ENCODE data around the gene HIC1.

The HIC1 gene

DNA sequence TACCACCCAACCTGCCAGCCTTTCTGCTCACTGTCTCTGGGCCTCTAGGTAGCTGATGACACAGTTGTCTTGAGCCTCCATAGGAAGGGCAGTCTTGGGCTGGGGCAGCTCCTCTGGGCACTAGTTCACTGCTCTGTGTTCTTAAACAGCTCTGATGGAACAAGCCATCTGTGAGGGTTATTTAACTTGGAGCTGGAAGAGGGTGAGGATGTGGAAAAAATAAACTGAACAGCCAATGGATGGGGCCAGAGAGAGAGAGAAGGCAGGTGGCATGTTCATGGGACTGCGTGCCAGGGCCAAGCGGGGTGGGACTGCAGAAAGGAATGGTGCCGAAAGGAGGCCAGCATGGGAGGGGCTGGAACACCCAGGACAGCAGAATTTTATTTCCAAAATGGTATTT, 52.6 kb downstream of the HIC1 start (continued):
- TF ChIP-seq, protein P1, sequence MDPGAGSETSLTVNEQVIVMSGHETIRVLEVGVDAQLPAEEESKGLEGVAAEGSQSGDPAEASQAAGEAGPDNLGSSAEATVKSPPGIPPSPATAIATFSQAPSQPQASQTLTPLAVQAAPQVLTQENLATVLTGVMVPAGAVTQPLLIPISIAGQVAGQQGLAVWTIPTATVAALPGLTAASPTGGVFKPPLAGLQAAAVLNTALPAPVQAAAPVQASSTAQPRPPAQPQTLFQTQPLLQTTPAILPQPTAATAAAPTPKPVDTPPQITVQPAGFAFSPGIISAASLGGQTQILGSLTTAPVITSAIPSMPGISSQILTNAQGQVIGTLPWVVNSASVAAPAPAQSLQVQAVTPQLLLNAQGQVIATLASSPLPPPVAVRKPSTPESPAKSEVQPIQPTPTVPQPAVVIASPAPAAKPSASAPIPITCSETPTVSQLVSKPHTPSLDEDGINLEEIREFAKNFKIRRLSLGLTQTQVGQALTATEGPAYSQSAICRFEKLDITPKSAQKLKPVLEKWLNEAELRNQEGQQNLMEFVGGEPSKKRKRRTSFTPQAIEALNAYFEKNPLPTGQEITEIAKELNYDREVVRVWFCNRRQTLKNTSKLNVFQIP (CRISPR knock-in tag; IDR thresholded peaks at IDR 0.05; ENCODE audit: borderline replicate concordance, low read depth): no peak
- no peak for TF ChIP-seq TCF4 (CRISPR knock-in tag; IDR thresholded peaks at IDR 0.05; ENCODE audit: borderline replicate concordance)
- TF ChIP-seq ZFP30 (CRISPR knock-in tag; IDR thresholded peaks at IDR 0.05): no peak
- TF ChIP-seq BACH2 (CRISPR knock-in tag; IDR thresholded peaks at IDR 0.05; ENCODE audit: borderline replicate concordance): no peak
- no peak for TF ChIP-seq ZNF565 (CRISPR knock-in tag; conservative IDR thresholded peaks at IDR 0.05; ENCODE audit: low read depth)
- no peak for TF ChIP-seq CSDC2 (CRISPR knock-in tag; IDR thresholded peaks at IDR 0.05)
- no peak for TF ChIP-seq ZNF70 (CRISPR knock-in tag; IDR thresholded peaks at IDR 0.05)
- no peak for TF ChIP-seq PPARA (CRISPR knock-in tag; IDR thresholded peaks at IDR 0.05; ENCODE audit: borderline replicate concordance)

DNA sequence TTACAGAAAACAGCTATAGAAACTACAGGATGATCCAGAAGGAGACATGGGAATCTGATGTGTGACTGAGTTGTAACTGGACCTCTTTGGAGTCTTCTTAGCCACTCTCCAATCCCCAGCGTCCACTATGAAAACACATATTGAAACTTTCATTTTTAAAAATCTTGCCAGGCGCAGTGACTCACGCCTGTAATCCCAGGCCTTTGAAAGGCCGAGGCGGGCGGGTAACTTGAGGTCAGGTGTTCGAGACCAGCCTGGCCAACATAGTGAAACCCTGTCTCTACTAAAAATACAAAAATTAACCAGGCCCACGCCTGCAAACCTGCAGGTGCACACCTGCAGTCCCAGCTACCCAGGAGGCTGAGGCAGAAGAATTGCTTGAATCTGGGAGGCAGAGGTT, 53.3 kb downstream of the HIC1 start:
- TF ChIP-seq, protein P2, sequence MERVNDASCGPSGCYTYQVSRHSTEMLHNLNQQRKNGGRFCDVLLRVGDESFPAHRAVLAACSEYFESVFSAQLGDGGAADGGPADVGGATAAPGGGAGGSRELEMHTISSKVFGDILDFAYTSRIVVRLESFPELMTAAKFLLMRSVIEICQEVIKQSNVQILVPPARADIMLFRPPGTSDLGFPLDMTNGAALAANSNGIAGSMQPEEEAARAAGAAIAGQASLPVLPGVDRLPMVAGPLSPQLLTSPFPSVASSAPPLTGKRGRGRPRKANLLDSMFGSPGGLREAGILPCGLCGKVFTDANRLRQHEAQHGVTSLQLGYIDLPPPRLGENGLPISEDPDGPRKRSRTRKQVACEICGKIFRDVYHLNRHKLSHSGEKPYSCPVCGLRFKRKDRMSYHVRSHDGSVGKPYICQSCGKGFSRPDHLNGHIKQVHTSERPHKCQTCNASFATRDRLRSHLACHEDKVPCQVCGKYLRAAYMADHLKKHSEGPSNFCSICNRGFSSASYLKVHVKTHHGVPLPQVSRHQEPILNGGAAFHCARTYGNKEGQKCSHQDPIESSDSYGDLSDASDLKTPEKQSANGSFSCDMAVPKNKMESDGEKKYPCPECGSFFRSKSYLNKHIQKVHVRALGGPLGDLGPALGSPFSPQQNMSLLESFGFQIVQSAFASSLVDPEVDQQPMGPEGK (CRISPR knock-in tag; IDR thresholded peaks at IDR 0.05; ENCODE audit: borderline replicate concordance): no peak
- TF ChIP-seq SNAI2 (CRISPR knock-in tag; IDR thresholded peaks at IDR 0.05): no peak
- TF ChIP-seq TCF4 (CRISPR knock-in tag; IDR thresholded peaks at IDR 0.05; ENCODE audit: borderline replicate concordance): no peak
- TF ChIP-seq ZNF565 (CRISPR knock-in tag; conservative IDR thresholded peaks at IDR 0.05; ENCODE audit: low read depth): no peak
- no peak for TF ChIP-seq PPARA (CRISPR knock-in tag; IDR thresholded peaks at IDR 0.05; ENCODE audit: borderline replicate concordance)
- TF ChIP-seq ISL1 (CRISPR knock-in tag; IDR thresholded peaks at IDR 0.05): no peak
- TF ChIP-seq ARNTL (CRISPR knock-in tag; IDR thresholded peaks at IDR 0.05; ENCODE audit: borderline replicate concordance, low read depth): no peak
- TF ChIP-seq CSDC2 (CRISPR knock-in tag; IDR thresholded peaks at IDR 0.05): no peak
- no peak for TF ChIP-seq BACH2 (CRISPR knock-in tag; IDR thresholded peaks at IDR 0.05; ENCODE audit: borderline replicate concordance)
- TF ChIP-seq ZFP30 (CRISPR knock-in tag; IDR thresholded peaks at IDR 0.05): no peak
- no peak for TF ChIP-seq ESRRG (CRISPR knock-in tag; IDR thresholded peaks at IDR 0.05)
- TF ChIP-seq, protein P3, sequence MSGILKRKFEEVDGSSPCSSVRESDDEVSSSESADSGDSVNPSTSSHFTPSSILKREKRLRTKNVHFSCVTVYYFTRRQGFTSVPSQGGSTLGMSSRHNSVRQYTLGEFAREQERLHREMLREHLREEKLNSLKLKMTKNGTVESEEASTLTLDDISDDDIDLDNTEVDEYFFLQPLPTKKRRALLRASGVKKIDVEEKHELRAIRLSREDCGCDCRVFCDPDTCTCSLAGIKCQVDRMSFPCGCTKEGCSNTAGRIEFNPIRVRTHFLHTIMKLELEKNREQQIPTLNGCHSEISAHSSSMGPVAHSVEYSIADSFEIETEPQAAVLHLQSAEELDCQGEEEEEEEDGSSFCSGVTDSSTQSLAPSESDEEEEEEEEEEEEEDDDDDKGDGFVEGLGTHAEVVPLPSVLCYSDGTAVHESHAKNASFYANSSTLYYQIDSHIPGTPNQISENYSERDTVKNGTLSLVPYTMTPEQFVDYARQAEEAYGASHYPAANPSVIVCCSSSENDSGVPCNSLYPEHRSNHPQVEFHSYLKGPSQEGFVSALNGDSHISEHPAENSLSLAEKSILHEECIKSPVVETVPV (CRISPR knock-in tag; IDR thresholded peaks at IDR 0.05): no peak
- no peak for TF ChIP-seq ZFP3 (CRISPR knock-in tag; IDR thresholded peaks at IDR 0.05)
- TF ChIP-seq ZNF8 (CRISPR knock-in tag; IDR thresholded peaks at IDR 0.05): no peak
- no peak for TF ChIP-seq OSR1 (CRISPR knock-in tag; IDR thresholded peaks at IDR 0.05)
- TF ChIP-seq, protein P4, sequence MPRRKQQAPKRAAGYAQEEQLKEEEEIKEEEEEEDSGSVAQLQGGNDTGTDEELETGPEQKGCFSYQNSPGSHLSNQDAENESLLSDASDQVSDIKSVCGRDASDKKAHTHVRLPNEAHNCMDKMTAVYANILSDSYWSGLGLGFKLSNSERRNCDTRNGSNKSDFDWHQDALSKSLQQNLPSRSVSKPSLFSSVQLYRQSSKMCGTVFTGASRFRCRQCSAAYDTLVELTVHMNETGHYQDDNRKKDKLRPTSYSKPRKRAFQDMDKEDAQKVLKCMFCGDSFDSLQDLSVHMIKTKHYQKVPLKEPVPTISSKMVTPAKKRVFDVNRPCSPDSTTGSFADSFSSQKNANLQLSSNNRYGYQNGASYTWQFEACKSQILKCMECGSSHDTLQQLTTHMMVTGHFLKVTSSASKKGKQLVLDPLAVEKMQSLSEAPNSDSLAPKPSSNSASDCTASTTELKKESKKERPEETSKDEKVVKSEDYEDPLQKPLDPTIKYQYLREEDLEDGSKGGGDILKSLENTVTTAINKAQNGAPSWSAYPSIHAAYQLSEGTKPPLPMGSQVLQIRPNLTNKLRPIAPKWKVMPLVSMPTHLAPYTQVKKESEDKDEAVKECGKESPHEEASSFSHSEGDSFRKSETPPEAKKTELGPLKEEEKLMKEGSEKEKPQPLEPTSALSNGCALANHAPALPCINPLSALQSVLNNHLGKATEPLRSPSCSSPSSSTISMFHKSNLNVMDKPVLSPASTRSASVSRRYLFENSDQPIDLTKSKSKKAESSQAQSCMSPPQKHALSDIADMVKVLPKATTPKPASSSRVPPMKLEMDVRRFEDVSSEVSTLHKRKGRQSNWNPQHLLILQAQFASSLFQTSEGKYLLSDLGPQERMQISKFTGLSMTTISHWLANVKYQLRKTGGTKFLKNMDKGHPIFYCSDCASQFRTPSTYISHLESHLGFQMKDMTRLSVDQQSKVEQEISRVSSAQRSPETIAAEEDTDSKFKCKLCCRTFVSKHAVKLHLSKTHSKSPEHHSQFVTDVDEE (CRISPR knock-in tag; IDR thresholded peaks at IDR 0.05): no peak
- TF ChIP-seq, protein P5, sequence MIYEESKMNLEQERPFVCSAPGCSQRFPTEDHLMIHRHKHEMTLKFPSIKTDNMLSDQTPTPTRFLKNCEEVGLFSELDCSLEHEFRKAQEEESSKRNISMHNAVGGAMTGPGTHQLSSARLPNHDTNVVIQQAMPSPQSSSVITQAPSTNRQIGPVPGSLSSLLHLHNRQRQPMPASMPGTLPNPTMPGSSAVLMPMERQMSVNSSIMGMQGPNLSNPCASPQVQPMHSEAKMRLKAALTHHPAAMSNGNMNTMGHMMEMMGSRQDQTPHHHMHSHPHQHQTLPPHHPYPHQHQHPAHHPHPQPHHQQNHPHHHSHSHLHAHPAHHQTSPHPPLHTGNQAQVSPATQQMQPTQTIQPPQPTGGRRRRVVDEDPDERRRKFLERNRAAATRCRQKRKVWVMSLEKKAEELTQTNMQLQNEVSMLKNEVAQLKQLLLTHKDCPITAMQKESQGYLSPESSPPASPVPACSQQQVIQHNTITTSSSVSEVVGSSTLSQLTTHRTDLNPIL (CRISPR knock-in tag; IDR thresholded peaks at IDR 0.05; ENCODE audit: low read depth): no peak
- no peak for TF ChIP-seq ZNF70 (CRISPR knock-in tag; IDR thresholded peaks at IDR 0.05)
- TF ChIP-seq, protein P1 (CRISPR knock-in tag; IDR thresholded peaks at IDR 0.05; ENCODE audit: borderline replicate concordance, low read depth): no peak
- no peak for ATAC-seq
